Testis (tissue), 2 donors: ENCODE data around the gene ACSM2B.

Source experiments
- POLR2A ChIP-seq: fragments of 450-650 bp; IDR thresholded peaks from one replicate; pipeline ENCODE4 v1.6.1; 2017; ENCODE audit warnings: antibody characterized with exemption, mild to moderate bottlenecking, moderate library complexity
- TF ChIP-seq, protein P1 (sequence below), 3 experiments: fragments of 450-650 bp in 2 of 3; fragments of 200-600 bp in 1 of 3; sonication (generic) in 1 of 3; IDR thresholded peaks; one replicate each; pipeline ENCODE4 v1.5.1; 2016 to 2019; ENCODE audit warnings: antibody characterized with exemption in 3 of 3, mild to moderate bottlenecking in 2 of 3, moderate library complexity in 1 of 3

DNA sequence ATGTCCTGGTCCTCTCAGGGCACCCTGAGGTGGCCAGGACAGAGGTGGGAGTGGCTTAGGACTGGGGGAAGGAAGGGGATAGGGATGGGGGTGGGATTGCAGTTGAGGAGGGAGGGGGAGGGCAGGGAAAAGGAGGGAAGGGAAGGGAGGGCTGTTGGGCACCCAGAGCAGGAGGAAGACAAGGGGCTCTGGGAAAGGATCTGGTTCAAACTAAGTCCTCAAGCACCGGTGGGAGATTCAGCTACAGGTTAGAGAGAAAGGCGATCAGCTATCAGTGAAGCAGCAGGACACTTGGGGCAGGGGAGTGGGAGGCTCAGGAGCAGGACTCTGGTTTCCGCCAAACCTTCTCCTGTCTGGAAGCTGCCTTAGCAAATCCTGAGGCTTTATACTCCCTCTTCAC is 44.6 kb upstream of the ACSM2B start:
- TF ChIP-seq POLR2A: no peak
- TF ChIP-seq, protein P1, sequence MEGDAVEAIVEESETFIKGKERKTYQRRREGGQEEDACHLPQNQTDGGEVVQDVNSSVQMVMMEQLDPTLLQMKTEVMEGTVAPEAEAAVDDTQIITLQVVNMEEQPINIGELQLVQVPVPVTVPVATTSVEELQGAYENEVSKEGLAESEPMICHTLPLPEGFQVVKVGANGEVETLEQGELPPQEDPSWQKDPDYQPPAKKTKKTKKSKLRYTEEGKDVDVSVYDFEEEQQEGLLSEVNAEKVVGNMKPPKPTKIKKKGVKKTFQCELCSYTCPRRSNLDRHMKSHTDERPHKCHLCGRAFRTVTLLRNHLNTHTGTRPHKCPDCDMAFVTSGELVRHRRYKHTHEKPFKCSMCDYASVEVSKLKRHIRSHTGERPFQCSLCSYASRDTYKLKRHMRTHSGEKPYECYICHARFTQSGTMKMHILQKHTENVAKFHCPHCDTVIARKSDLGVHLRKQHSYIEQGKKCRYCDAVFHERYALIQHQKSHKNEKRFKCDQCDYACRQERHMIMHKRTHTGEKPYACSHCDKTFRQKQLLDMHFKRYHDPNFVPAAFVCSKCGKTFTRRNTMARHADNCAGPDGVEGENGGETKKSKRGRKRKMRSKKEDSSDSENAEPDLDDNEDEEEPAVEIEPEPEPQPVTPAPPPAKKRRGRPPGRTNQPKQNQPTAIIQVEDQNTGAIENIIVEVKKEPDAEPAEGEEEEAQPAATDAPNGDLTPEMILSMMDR (IDR thresholded peaks at IDR 0.05): no peak
